H9 (cell line): ENCODE measurements around the gene MAP3K5. TPM values are rescaled to one million over a fixed set of nuclear protein-coding genes. Genes with fewer than 3 reads are reported as not detected.

Source experiments
- DNase-seq: peaks from one replicate; pipeline ENCODE4 v3.0.0-alpha.2; 2017
- H2AFZ ChIP-seq: one replicate; pipeline ENCODE4 v1.6.1; 2013; ENCODE audit warnings: mild to moderate bottlenecking, low read length, control low read depth, moderate library complexity
- H2AK5ac ChIP-seq: 2 replicates; pipeline ENCODE4 v1.6.1; 2013; ENCODE audit warnings: low read length, control low read depth, mixed read lengths; ENCODE audit not compliant: insufficient read length
- H2BK120ac ChIP-seq: one replicate; pipeline ENCODE4 v1.6.1; 2013; ENCODE audit warnings: low read depth, mild to moderate bottlenecking, low read length, control low read depth, inconsistent platforms; ENCODE audit not compliant: poor library complexity, severe bottlenecking
- H2BK12ac ChIP-seq: 2 replicates; pipeline ENCODE4 v1.6.1; 2013; ENCODE audit warnings: low read length, control low read depth, mixed read lengths, low read depth; ENCODE audit not compliant: insufficient read length
- H2BK15ac ChIP-seq: 2 replicates; pipeline ENCODE4 v1.6.1; 2013; ENCODE audit warnings: low read depth, low read length, control low read depth
- H2BK20ac ChIP-seq: one replicate; pipeline ENCODE4 v1.6.1; 2013; ENCODE audit warnings: low read depth, mild to moderate bottlenecking, low read length, control low read depth, inconsistent platforms; ENCODE audit not compliant: poor library complexity, severe bottlenecking
- H2BK5ac ChIP-seq: 2 replicates; pipeline ENCODE4 v1.6.1; 2013; ENCODE audit warnings: low read length, control low read depth, mixed read lengths; ENCODE audit not compliant: insufficient read length
- H3K14ac ChIP-seq: 2 replicates; pipeline ENCODE4 v1.6.1; 2013; ENCODE audit warnings: low read length, control low read depth; ENCODE audit not compliant: insufficient read depth
- H3K18ac ChIP-seq: 2 replicates; pipeline ENCODE4 v1.6.1; 2013; ENCODE audit warnings: low read depth, mild to moderate bottlenecking, mixed read lengths, low read length, control low read depth; ENCODE audit not compliant: insufficient read length
- H3K23ac ChIP-seq: 2 replicates; pipeline ENCODE4 v1.6.1; 2013; ENCODE audit warnings: low read length, control low read depth, mixed read lengths, low read depth; ENCODE audit not compliant: insufficient read length
- H3K23me2 ChIP-seq: 2 replicates; pipeline ENCODE4 v1.6.1; 2013; ENCODE audit warnings: low read depth, mild to moderate bottlenecking, mixed read lengths, low read length, control low read depth; ENCODE audit not compliant: insufficient read length, poor library complexity, severe bottlenecking
- H3K27ac ChIP-seq: 2 replicates; pipeline ENCODE4 v1.5.1; 2013; ENCODE audit warnings: low read length, control low read depth, mixed read lengths, low read depth; ENCODE audit not compliant: insufficient read length
- H3K27me3 ChIP-seq: 2 replicates; pipeline ENCODE4 v1.6.1; 2013; ENCODE audit warnings: low read length, control low read depth, inconsistent platforms; ENCODE audit not compliant: insufficient read depth
- H3K4ac ChIP-seq: 2 replicates; pipeline ENCODE4 v1.6.1; 2013; ENCODE audit warnings: low read depth, mild to moderate bottlenecking, control low read depth, inconsistent platforms, low read length, moderate library complexity
- H3K4me1 ChIP-seq: 2 replicates; pipeline ENCODE4 v1.6.1; 2013; ENCODE audit warnings: low read length, control low read depth, inconsistent platforms; ENCODE audit not compliant: insufficient read depth
- H3K4me2 ChIP-seq: 2 replicates; pipeline ENCODE4 v1.6.1; 2013; ENCODE audit warnings: low read length, control low read depth, mixed read lengths; ENCODE audit not compliant: insufficient read length, insufficient read depth
- H3K56ac ChIP-seq: 2 replicates; pipeline ENCODE4 v1.6.1; 2013; ENCODE audit warnings: low read depth, mild to moderate bottlenecking, mixed read lengths, low read length, control low read depth; ENCODE audit not compliant: insufficient read length
- H3K79me1 ChIP-seq: 2 replicates; pipeline ENCODE4 v1.6.1; 2013; ENCODE audit warnings: low read depth, mild to moderate bottlenecking, moderate library complexity, low read length, control low read depth, inconsistent platforms; ENCODE audit not compliant: insufficient read depth, poor library complexity, severe bottlenecking
- H3K79me2 ChIP-seq: 2 replicates; pipeline ENCODE4 v1.6.1; 2013; ENCODE audit warnings: low read length, control low read depth, inconsistent platforms; ENCODE audit not compliant: insufficient read depth
- H3K9ac ChIP-seq: 2 replicates; pipeline ENCODE4 v1.6.1; 2013; ENCODE audit warnings: low read length, control low read depth, mixed read lengths; ENCODE audit not compliant: insufficient read length; ENCODE audit errors: extremely low read depth
- H3K9me3 ChIP-seq: one replicate; pipeline ENCODE4 v1.6.1; 2013; ENCODE audit warnings: low read depth, low read length, inconsistent platforms; ENCODE audit not compliant: control insufficient read depth
- H3T11ph ChIP-seq: one replicate; pipeline ENCODE4 v1.6.1; 2013; ENCODE audit warnings: mild to moderate bottlenecking, low read length, control low read depth, inconsistent platforms
- H4K20me1 ChIP-seq: one replicate; pipeline ENCODE4 v1.6.1; 2013; ENCODE audit not compliant: control insufficient read depth, insufficient read length, insufficient read depth
- H4K5ac ChIP-seq: 2 replicates; pipeline ENCODE4 v1.6.1; 2013; ENCODE audit warnings: low read depth, mild to moderate bottlenecking, mixed read lengths, low read length, control low read depth; ENCODE audit not compliant: insufficient read length
- H4K8ac ChIP-seq: replicated peaks from 2 replicates; pipeline ENCODE4 v1.6.1; 2013; ENCODE audit warnings: low read length, control low read depth, mixed read lengths, low read depth; ENCODE audit not compliant: insufficient read length
- H4K91ac ChIP-seq: 2 replicates; pipeline ENCODE4 v1.6.1; 2013; ENCODE audit warnings: low read depth, mild to moderate bottlenecking, moderate library complexity, mixed read lengths, low read length, control low read depth; ENCODE audit not compliant: insufficient read length
- H3K27ac Mint-ChIP-seq, 3 experiments: 2 replicates in 2 of 3; 3 replicates in 1 of 3; pipeline ENCODE4 v1.8.0; 2020 to 2021; ENCODE audit warnings: mixed read lengths in 3 of 3, mild to moderate bottlenecking in 1 of 3, moderate library complexity in 1 of 3
- H3K27me3 Mint-ChIP-seq: 2 replicates; pipeline ENCODE4 v1.8.0; 2021; ENCODE audit warnings: low read depth, mild to moderate bottlenecking, moderate library complexity, mixed read lengths
- H3K36me3 Mint-ChIP-seq, 3 experiments: 2 replicates in 2 of 3; 3 replicates in 1 of 3; pipeline ENCODE4 v1.8.0; 2020 to 2021; ENCODE audit warnings: low read depth in 3 of 3, mixed read lengths in 3 of 3; ENCODE audit not compliant: insufficient read depth in 1 of 3
- H3K4me1 Mint-ChIP-seq, 2 experiments: 2 replicates each; pipeline ENCODE4 v1.8.0; 2020; ENCODE audit warnings: mixed read lengths in 2 of 2
- H3K4me3 Mint-ChIP-seq, 2 experiments: 2 replicates in 1 of 2; 3 replicates in 1 of 2; pipeline ENCODE4 v1.8.0; 2020 to 2021; ENCODE audit warnings: mild to moderate bottlenecking in 2 of 2, mixed read lengths in 2 of 2, moderate library complexity in 1 of 2
- H3K9me3 Mint-ChIP-seq, 2 experiments: 2 replicates in 1 of 2; 3 replicates in 1 of 2; pipeline ENCODE4 v1.8.0; 2020; ENCODE audit warnings: mild to moderate bottlenecking in 2 of 2, mixed read lengths in 2 of 2, moderate library complexity in 1 of 2
- CTCF ChIP-seq: fragments of 200-600 bp; sonication (generic); conservative IDR thresholded peaks from 3 replicates; pipeline ENCODE4 v1.8.0; 2021; ENCODE audit warnings: antibody characterized with exemption, mild to moderate bottlenecking
- WGBS: extraction: QIAGEN DNeasy Blood & Tissue Kit; methylation state at CpG from one replicate; pipeline ENCODE4 v1.1.7; 2013; ENCODE audit warnings: missing lambda C conversion rate, low lambda C conversion rate, mixed read lengths; ENCODE audit not compliant: insufficient read length; ENCODE audit errors: extremely low coverage; 5-methylcytosine and 5-hydroxymethylcytosine counted together
- total RNA-seq: library from RNA; stranded (reverse); gene quantifications from 2 replicates; pipeline ENCODE4 v1.2.1, GENCODE V29; 2021

The MAP3K5 gene
- total RNA-seq, 1 experiment from 2014 or later, result 1.6 TPM

- H4K8ac ChIP-seq, result no peak overlapping the region
- no peak overlapping the region for H2AK5ac ChIP-seq
- Mint-ChIP-seq H3K9me3 (no peaks in the 10 kb centered on the region; a peak in 1 of 5 replicates), H3K4me1 (peaks cover 29 to 39% of the 10 kb centered on the region in 2 experiments), H3K36me3 (peaks cover 13 to 21% (median 15%) of the 10 kb centered on the region in 3 experiments; a peak in 6 of 7 replicates), H3K4me3 (no peak overlapping the region), H3K27me3 (no peaks in the 10 kb centered on the region), H3K27ac (no peak overlapping the region; a peak in 1 of 7 replicates)
- TF ChIP-seq CTCF, result no peak
- H2BK20ac ChIP-seq, result no peak overlapping the region
- H2BK12ac ChIP-seq, result no peak overlapping the region
- peaks cover 6% of the 10 kb centered on the region for H3K79me1 ChIP-seq
- H3K9ac ChIP-seq, result no peak overlapping the region
- no peak overlapping the region for H3T11ph ChIP-seq
- H3K9me3 ChIP-seq, result no peaks in the 10 kb centered on the region
- WGBS, result no CpG with 5 or more reads among the region's 1 CpG
- H3K18ac ChIP-seq, result no peak overlapping the region
- no peak overlapping the region for H4K91ac ChIP-seq
- no peaks in the 10 kb centered on the region for H3K23me2 ChIP-seq
- no peak overlapping the region for H2BK5ac ChIP-seq
- no peak overlapping the region for H3K4ac ChIP-seq
- no peak overlapping the region for H3K27ac ChIP-seq
- no peak overlapping the region for H2AFZ ChIP-seq
- no peak for DNase-seq
- H2BK120ac ChIP-seq, result no peak overlapping the region
- H4K5ac ChIP-seq, result no peak overlapping the region
- no peaks in the 10 kb centered on the region for H4K20me1 ChIP-seq
- no peak overlapping the region for H3K56ac ChIP-seq
- no peak overlapping the region for H2BK15ac ChIP-seq
- H3K27me3 ChIP-seq, result no peaks in the 10 kb centered on the region
- no peak overlapping the region for H3K14ac ChIP-seq
- H3K79me2 ChIP-seq, result peaks cover 4% of the 10 kb centered on the region; the same call in 1 of the 2 replicates
- no peak overlapping the region for H3K23ac ChIP-seq
- H3K4me2 ChIP-seq, result no peak overlapping the region
- peaks cover 6% of the 10 kb centered on the region for H3K4me1 ChIP-seq
These were observed 283.4 kb downstream of the MAP3K5 start for GRCh38 chr6:136508725-136509392.

Other genes with a start within 250 kb of the MAP3K5 start
- 50.2 and 51.1 TPM in 2 replicates for gene MAP7, start 242.1 kb downstream of the MAP3K5 start, total RNA-seq
- gene PEX7, start 30.1 kb upstream of the MAP3K5 start, total RNA-seq, result 8.4 and 8.7 TPM in 2 replicates
- 0.17 and 0.57 TPM in 2 replicates for gene SLC35D3, start 129.8 kb upstream of the MAP3K5 start, total RNA-seq